SJCRH30 (cell line): ENCODE results near the gene ARL15. TPM values are rescaled to one million over a fixed set of nuclear protein-coding genes. Genes with fewer than 3 reads are reported as not detected.
"Not testable (repeated sequence)": the region's sequence is repeated elsewhere in the genome, so short reads cannot be mapped to it uniquely, and the experiment has no call there.

ENCODE experiments used
- DNase-seq, 2 experiments: peaks; one replicate each; pipeline ENCODE4 v3.0.0-alpha.2; 2015 to 2020
- H3K27ac ChIP-seq: fragments of 250-450 bp; sonication (Bioruptor Pico); 2 replicates; pipeline ENCODE4 v1.5.1; 2020; ENCODE audit warnings: mild to moderate bottlenecking, moderate library complexity
- H3K27me3 ChIP-seq: fragments of 250-450 bp; sonication (Bioruptor Pico); 2 replicates; pipeline ENCODE4 v1.5.1; 2020; ENCODE audit warnings: mild to moderate bottlenecking, moderate library complexity
- H3K36me3 ChIP-seq: fragments of 250-450 bp; sonication (Bioruptor Pico); 2 replicates; pipeline ENCODE4 v1.5.1; 2020; ENCODE audit warnings: mild to moderate bottlenecking, moderate library complexity
- H3K4me1 ChIP-seq: fragments of 250-450 bp; sonication (Bioruptor Pico); 2 replicates; pipeline ENCODE4 v1.5.1; 2020; ENCODE audit warnings: mild to moderate bottlenecking, moderate library complexity
- H3K4me3 ChIP-seq: fragments of 250-450 bp; sonication (Bioruptor Pico); 2 replicates; pipeline ENCODE4 v1.5.1; 2020; ENCODE audit warnings: mild to moderate bottlenecking, moderate library complexity
- H3K9me3 ChIP-seq: fragments of 250-450 bp; sonication (Bioruptor Pico); replicated peaks from 2 replicates; pipeline ENCODE4 v1.5.1; 2020; ENCODE audit warnings: mild to moderate bottlenecking, moderate library complexity
- total RNA-seq: library from RNA; depleted of rRNA; stranded (reverse); fragments of >200 nt; shearing (Covaris generic); gene quantifications from 2 replicates; pipeline ENCODE4 v1.2.3, GENCODE V29; 2014; rRNA removed

The ARL15 gene
- total RNA-seq, 1 experiment from 2014 or later = 21.5 TPM

DNA sequence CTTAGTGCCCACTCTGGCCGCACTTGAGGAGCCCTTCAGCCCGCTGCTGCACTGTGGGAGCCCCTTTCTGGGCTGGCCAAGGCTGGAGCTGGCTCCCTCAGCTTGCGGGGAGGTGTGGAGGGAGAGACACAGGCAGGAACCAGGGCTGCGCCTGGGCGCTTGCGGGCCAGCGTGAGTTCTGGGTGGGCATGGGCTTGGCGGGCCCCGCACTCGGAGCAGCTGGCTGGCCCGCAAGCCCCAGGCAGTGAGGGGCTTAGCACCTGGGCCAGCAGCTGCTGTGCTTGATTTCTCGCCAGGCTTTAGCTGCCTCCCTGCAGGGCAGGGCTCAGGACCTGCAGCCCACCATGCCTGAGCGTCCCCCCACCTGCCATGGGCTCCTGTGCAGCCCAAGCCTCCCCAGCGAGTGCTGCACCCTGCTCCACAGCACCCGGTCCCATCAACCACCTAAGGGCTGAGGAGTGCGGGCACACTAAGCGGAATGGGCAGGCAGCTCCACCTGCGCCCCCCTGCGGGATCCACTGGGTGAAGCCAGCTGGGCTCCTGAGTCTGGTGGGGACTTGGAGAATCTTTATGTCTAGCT, 473.4 kb downstream of the ARL15 start:
- H3K4me1 ChIP-seq, H3K27me3 ChIP-seq: not testable (repeated sequence)

DNA sequence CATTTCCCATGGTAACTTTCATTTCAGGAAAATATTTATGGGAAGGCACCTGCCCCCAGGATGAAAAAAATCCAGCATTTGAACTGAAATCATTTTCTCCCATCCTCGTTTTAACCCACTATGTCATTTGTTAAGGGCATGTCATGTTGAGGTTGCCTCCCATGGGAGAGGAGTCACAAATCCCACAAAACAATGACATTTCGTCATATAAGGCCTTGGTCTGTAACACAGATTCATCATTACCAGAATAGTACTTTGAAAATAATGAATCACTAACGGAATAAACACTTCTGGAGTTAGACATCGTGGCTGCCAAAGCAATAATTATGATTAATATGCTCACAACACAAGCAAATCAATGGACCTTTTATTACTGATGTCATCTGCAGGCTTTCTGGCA, 475.9 kb downstream of the ARL15 start:
- DNase-seq = no peak
- no peaks in the 10 kb centered on the region for H3K36me3 ChIP-seq
- H3K4me1 ChIP-seq = no peaks in the 10 kb centered on the region
- no peaks in the 10 kb centered on the region for H3K27me3 ChIP-seq
- no peaks in the 10 kb centered on the region for H3K9me3 ChIP-seq
- H3K4me3 ChIP-seq = no peak overlapping the region
- H3K27ac ChIP-seq = no peak overlapping the region

More for the DNA sequence above, 473.4 kb downstream of the ARL15 start:
- peak; percentile 7 to 20 for DNase-seq
- H3K4me3 ChIP-seq, H3K27ac ChIP-seq, H3K36me3 ChIP-seq, H3K9me3 ChIP-seq: not testable (repeated sequence)

Other genes with a start within 250 kb of the ARL15 start
- 0.51 and 0.86 TPM in 2 replicates for gene HSPB3, start 145.1 kb upstream of the ARL15 start, total RNA-seq
- gene SNX18, start 207.2 kb upstream of the ARL15 start, total RNA-seq = 8.4 and 9.3 TPM in 2 replicates